Stimulated activated CD8-positive, alpha-beta memory T cell treated with anti-CD3 and anti-CD28 coated beads, Interleukin-15, amount 100 ng/mL, for 48 hours (primary cell): ENCODE measurements around the gene ILKAP.

Experiments
- DNase-seq, 2 donors: peaks; one replicate each; pipeline ENCODE4 v3.0.0-alpha.2; 2020; ENCODE audit warnings: low read depth in 2 of 2

ILKAP gene

GRCh38 chr2:238122287-238123217 is 80.9 kb downstream of the ILKAP start:
- DNase-seq, result no peak

GRCh38 chr2:238121511-238122286 is 81.8 kb downstream of the ILKAP start:
- no peak for DNase-seq

- DNase-seq, result no peak
Observed at GRCh38 chr2:238120463-238121298, 82.8 kb downstream of the ILKAP start.
